ENCODE results near the gene RPIA. TPM values are rescaled to one million over a fixed set of nuclear protein-coding genes. Genes with fewer than 3 reads are reported as not detected.

RPIA gene
- total and polyA plus RNA-seq, 9 of the 15 experiments (the other 6 are each of a cell fraction or from before 2014, with no cell fraction given), result 7.8 to 41.2 (median 25.8) TPM

DNA sequence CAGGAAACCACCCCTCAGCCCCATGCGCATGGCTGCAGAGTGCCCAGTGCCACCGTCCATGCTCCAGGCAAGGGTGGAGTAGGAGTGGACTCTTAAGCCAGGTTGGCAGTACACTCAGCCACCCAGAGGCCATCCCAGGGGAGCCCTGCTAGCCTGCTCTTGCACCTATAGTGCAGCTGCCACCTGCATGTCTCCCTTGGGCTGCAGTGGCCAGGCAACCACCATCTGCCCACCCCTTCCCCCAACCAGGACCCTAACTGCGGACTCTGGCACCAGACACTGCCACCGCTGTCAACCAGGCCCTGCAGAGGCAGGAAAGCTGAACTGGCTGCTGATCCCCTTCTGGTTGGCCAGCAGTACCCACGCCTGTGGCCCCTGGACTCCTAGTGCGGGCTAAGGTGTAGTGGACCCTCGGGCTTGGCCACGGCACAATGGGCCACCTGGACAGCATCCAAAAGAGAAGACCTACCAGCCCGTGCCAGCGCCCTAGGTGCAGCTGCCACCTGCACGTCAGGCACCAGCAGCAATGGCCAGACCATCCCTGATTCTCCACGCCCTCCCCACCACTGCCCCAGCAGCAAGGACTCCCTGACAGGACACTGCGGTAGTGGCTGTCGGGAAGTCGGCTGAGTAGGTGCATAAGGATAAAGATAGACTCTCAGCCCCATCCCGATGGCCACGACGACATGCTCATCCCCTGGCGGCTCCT, 72.8 kb downstream of the RPIA start:
- FAIRE-seq (no peak), ATAC-seq (no peak), DNase-seq (ENCODE audit: extremely low read depth in 1 of 4, low spot score in 3 of 4) (no peak)
- H3K79me2 ChIP-seq (ENCODE audit: control insufficient read depth, insufficient read depth, low read length), result no peaks in the 10 kb centered on the region
- no peak overlapping the region for H3K4me3 ChIP-seq
- ChIA-PET CTCF (ENCODE audit: low intra/inter-chr PET ratio) (no interaction called here), POLR2A (no interaction called here)
- no peak overlapping the region for H3K9ac ChIP-seq (ENCODE audit: insufficient read depth in 1 of 2, low read depth in 2 of 2, low read length in 2 of 2)
- no peaks in the 10 kb centered on the region for H3K9me1 ChIP-seq (ENCODE audit: control insufficient read depth, insufficient read depth, low read length)
- intact Hi-C loops (cut with micrococcal nuclease) (no loop called here), in situ Hi-C loops (cut with MboI) (no loop called here)
- H4K20me1 ChIP-seq (replicated peaks; ENCODE audit: control insufficient read depth, insufficient read depth, low read length), result no peaks in the 10 kb centered on the region
- H2AFZ ChIP-seq (ENCODE audit: low read depth, low read length), result no peak overlapping the region
- no TSS peak for BruUV-seq (replicated peaks)
- H3K27me3 ChIP-seq (ENCODE audit: control insufficient read depth in 2 of 2, insufficient read depth in 2 of 2, low read length in 2 of 2), result no peaks in the 10 kb centered on the region
- no peak overlapping the region for H3K27ac ChIP-seq (ENCODE audit: extremely low read depth, low read depth, low read length)
- H3K36me3 ChIP-seq (ENCODE audit: control insufficient read depth, insufficient read depth, low read length), result no peaks in the 10 kb centered on the region
- WGBS (ENCODE audit: insufficient coverage, low coverage, missing lambda C conversion rate), result 40% methylated on average over 19 of the region's 19 CpGs
- H3K9me3 ChIP-seq (replicated peaks; ENCODE audit: control insufficient read depth, insufficient read depth, low read depth, low read length), result no peaks in the 10 kb centered on the region
- no peak for TF ChIP-seq PRPF4 (IDR thresholded peaks at IDR 0.05; ENCODE audit: insufficient read depth, low read depth, low read length, poor library complexity, severe bottlenecking)
- no peak for TF ChIP-seq ARID3B (CRISPR knock-in tag; IDR thresholded peaks at IDR 0.05; ENCODE audit: borderline replicate concordance)
- TF ChIP-seq PHB2 (IDR thresholded peaks at IDR 0.05; ENCODE audit: low read depth), result no peak
- no peak for TF ChIP-seq MXI1 (IDR thresholded peaks at IDR 0.05; ENCODE audit: low read depth, low read length)
- TF ChIP-seq ZNF318 (IDR thresholded peaks at IDR 0.05; ENCODE audit: borderline replicate concordance in 1 of 2, low read depth in 1 of 2), result no peak
- TF ChIP-seq SIN3A (IDR thresholded peaks at IDR 0.05; ENCODE audit: borderline replicate concordance in 2 of 2, control insufficient read depth in 1 of 2, low read depth in 2 of 2, low read length in 2 of 2), result no peak
- no peak overlapping the region for H3K4me2 ChIP-seq (ENCODE audit: insufficient read depth, low read length)
- H3K4me1 ChIP-seq (replicated peaks in 1 of 2; ENCODE audit: control insufficient read depth in 2 of 2, insufficient read depth in 2 of 2, low read length in 2 of 2), result no peaks in the 10 kb centered on the region; a peak in 1 of 5 replicates
